Activated gamma-delta T cell (primary cell): ENCODE data around the gene AMN1.

Experiments
- DNase-seq: peaks from one replicate; lab custom pipeline; 2025; lab: John Stamatoyannopoulos, UW

AMN1 gene

DNA sequence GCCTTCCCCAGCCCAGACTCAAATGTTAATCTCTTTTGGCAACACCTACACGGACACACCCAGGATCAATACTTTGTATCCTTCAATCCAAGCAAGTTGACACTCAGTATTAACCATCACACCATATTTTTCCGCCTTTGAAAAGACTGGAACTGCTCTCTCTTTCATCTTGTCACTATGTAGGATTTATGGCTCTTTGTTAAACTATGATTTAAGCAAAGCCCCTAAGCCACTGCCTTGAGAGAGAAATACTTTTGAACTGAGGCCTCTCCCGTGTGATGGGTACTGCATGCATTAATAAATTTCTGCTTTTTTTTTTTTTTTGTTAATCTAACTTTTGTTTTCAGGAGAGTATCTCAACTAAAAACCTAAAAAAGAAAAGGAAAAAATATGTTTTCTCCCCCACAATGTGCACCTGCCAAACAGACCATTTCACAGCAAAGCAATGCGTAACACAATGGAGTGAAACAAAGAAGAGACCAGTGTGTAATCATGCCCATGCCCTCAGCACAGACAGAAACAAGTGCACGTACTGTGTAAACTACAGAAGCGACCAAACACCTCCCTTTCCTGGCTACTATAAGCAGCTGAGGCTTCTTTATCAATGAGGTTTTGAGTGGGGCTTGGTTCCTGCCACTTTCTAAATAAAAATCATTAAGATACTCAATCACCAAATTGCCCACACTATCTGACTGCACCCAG is 97.6 kb downstream of the AMN1 start:
- DNase-seq, result no peak

DNA sequence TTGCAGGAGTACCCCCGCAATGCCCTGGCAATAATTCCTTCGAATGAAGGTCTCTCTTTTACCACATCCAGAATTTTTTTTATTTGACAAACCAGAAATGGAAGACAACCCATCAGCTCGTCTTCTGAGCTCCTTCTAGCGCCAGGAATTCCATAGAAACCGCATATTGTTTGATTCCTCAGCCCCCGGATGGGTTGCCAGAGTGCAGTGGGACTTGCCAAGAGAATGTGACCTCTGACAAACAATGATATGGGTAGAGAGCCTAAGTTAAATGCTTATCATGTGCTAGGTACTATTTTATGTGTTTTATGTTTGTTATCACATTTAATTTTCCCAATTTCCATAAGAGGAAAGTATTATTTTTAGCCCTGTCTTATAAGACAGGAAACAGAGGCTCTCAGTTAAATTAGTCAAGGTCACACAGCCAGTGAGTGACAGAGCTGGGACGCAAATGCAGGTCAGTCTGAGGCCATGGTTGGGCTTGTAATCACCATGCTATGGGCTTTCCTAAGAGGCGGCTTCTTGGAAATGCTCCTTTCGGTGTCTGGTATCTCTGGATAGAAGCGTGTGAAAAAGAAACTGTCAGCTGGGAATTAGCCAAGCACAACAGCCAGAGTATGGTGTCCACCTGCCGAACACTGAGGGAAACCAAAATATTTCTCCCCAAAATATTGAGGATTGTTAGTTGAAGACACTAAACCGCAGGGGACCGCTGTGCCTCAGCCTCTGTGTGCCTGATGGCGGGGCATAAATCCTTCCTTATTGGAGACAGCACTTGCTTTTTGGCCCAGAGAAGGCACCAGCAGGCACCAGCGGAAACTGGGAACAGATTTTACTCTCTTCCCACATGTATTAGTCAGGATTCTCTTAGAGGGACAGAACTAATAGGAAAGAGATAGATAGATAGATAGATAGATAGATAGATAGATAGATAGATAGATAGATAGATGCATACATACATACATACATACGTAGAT is 98.8 kb downstream of the AMN1 start:
- DNase-seq, result no peak

DNA sequence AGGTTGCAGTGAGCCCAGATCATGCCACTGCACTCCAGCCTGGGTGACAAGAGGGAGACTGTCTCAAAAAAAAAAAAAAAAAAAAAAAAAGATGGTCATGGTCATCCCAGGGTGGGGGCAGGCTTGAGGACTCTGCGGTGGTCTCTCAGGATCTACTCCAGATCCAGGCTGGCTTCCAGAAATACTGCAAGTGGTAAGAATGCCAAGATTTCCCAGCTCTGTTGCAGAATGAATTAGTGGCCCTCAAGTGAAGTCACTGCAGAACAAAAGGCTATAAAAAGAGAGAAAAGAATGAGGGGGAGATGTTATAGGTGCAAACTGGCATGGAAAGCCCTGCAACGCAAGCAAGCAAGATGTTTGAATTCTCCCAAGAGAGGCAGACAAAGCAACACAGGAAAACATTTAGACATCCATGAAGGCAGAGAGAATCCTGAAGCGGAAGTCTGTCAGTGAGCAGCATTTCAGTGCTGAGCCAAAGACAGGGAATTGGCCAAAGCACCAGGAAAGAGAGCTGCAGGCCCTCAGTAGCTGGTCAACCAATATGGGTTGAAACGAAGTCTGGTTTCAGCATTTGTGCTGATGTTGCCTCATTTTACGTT is 101.3 kb downstream of the AMN1 start:
- DNase-seq, result no peak

DNA sequence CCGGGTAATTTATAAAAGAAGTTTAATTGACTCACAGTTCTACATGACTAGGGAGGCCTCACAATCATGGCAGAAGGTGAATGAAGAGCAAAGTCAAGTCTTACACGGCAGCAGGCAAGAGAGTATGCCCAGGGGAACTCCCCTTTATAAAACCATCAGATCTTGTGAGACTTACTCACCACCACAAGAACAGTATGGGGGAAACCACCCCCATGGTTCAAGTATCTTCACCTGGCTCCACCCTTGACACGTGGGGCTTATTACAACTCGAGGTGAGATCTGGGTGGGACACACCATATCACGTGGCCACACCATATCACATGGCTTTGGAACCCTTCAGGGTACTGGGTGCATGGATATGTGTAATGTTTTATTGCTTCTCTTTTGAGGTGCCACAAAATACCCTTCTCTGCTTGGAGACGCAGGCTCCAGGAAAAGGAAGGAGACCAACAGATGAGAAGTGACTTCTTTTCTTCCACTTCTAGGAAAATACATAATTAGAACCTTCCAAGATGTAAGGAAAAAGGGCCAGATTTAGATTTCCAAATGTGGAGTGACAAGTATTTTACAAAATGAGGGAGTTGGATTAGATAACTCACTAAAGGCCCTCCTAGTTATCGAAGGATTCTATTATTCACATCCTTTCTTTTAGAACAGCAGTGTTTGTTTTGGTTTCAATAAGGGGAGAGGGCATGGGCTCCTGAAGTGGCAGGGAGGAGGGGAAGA is 102.4 kb downstream of the AMN1 start:
- DNase-seq, result no peak

GRCh38 chr12:31622038-31622437 is 106.8 kb downstream of the AMN1 start:
- DNase-seq, result no peak
